H1 (cell line): ENCODE data around the gene DNAJA1. TPM values are rescaled to one million over a fixed set of nuclear protein-coding genes. Genes with fewer than 3 reads are reported as not detected.
A peak's percentile ranks its signal among the peaks of the same experiment; 100 is the strongest.

Source experiments
- EP300 ChIP-seq, 2 experiments: IDR thresholded peaks; 1 replicate in 1 of 2; 2 replicates in 1 of 2; pipeline ENCODE4 v1.6.1; 2011 to 2012; ENCODE audit warnings: low read depth in 2 of 2, low read length in 2 of 2, mild to moderate bottlenecking in 2 of 2, borderline replicate concordance in 1 of 2, inconsistent platforms in 1 of 2, moderate library complexity in 1 of 2
- KDM1A ChIP-seq: fragments of 200-600, 300-600 bp; sonication (generic); IDR thresholded peaks from 2 replicates; pipeline ENCODE4 v1.7.1; 2016; ENCODE audit warnings: mild to moderate bottlenecking, low read length, borderline replicate concordance
- POLR2A ChIP-seq, 2 experiments: IDR thresholded peaks; 1 replicate in 1 of 2; 2 replicates in 1 of 2; pipeline ENCODE4 v1.6.1; 2011; ENCODE audit warnings: low read depth in 2 of 2, low read length in 2 of 2, mild to moderate bottlenecking in 2 of 2; ENCODE audit errors: control extremely low read depth in 1 of 2
- POLR2AphosphoS5 ChIP-seq: IDR thresholded peaks from 2 replicates; pipeline ENCODE4 v1.6.1; 2011; ENCODE audit warnings: low read depth, low read length
- SIN3A ChIP-seq, 2 experiments: IDR thresholded peaks in 1 of 2; conservative IDR thresholded peaks in 1 of 2; 2 replicates each; pipeline ENCODE4 v1.6.1; 2011 to 2012; ENCODE audit warnings: low read length in 2 of 2, improper control_type of control experiment in 1 of 2, low read depth in 1 of 2, mild to moderate bottlenecking in 1 of 2
- TBP ChIP-seq: IDR thresholded peaks from 2 replicates; pipeline ENCODE4 v1.6.1; 2011; ENCODE audit warnings: low read depth, low read length, improper control_type of control experiment
- polyA plus RNA-seq, 7 experiments: library from polyadenylated mRNA; depleted of rRNA in 3 of 7; stranded (reverse) in 5 of 7; unstranded in 2 of 7; fragments of >200 nt in 5 of 7; fragments of 200-250 nt in 2 of 7; gene quantifications; 1 replicate in 5 of 7; 2 replicates in 1 of 7; 4 replicates in 1 of 7; pipeline versions ENCODE4 v1.2.1 to v1.2.3, GENCODE V29; 2011 to 2013; ENCODE audit warnings: missing spikeins in 2 of 7, mixed read lengths in 2 of 7
- total RNA-seq: library from RNA; stranded (reverse); fragmentation: NEBNext Ultra II Directional; extraction: Animal tissue kit (Norgen Biotek cat#: 25700); gene quantifications from 2 replicates; pipeline ENCODE4 v1.2.1, GENCODE V29; 2021
- TF ChIP-seq, protein P1 (sequence below): fragments of 300-600 bp; sonication (generic); IDR thresholded peaks from 2 replicates; pipeline ENCODE4 v1.7.1; 2012; ENCODE audit warnings: low read length, moderate library complexity, mild to moderate bottlenecking, inconsistent platforms; ENCODE audit not compliant: insufficient replicate concordance
- TF ChIP-seq, protein P2 (sequence below): IDR thresholded peaks from 2 replicates; pipeline ENCODE4 v1.6.1; 2011; ENCODE audit warnings: low read depth, mild to moderate bottlenecking, low read length; ENCODE audit not compliant: insufficient read depth

DNAJA1 gene
- total and polyA plus RNA-seq, 2 of the 8 experiments (the other 6 are each of a cell fraction or from before 2014, with no cell fraction given) = 54.4 to 159 TPM

DNA sequence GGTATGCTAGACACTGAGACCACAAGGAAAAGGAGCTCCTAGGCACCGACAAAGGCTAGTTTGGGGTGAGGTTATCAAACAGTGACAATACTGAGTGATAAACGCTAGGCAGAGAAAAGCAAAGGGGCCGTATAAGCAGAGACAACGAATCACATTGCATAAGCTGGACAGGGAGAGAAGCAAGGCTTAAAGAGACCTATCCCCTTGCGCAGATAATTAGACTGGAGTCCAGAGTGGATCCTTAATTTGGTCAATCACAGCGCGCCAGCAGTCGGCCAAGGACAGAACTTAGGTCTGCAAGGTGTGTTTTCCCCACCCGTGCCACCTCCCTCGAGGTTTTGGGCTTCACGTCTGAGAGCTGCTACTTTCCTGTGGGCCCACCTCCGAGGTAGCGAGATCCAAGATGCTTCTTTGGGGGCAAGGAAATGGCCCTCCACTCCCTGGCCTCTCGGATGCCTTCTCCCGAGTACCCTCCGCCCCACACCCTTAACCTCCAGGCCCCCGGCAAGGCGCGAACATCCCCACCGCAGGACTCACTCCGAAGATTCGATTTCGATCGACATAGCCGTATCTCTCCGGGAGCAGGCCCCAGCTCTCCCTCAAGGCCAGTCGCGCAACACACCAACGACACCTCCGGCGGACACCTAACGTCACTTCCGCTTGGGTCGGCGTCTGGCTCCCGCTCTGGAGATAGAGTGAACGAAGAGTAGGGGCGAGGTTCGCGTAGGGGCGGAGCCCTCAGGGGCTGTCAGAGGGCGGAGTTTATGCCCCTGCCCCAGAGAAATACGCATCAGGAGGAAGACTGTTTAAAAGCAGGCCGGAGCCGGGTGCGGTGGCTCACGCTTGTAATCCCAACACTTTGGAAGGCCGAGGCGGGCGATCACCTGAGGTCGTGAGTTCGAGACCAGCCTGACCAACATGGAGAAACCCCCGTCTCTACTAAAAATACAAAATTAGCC is 51.3 kb downstream of the DNAJA1 start, which contains the start of gene SMU1 (continued):
- TF ChIP-seq, protein P1, sequence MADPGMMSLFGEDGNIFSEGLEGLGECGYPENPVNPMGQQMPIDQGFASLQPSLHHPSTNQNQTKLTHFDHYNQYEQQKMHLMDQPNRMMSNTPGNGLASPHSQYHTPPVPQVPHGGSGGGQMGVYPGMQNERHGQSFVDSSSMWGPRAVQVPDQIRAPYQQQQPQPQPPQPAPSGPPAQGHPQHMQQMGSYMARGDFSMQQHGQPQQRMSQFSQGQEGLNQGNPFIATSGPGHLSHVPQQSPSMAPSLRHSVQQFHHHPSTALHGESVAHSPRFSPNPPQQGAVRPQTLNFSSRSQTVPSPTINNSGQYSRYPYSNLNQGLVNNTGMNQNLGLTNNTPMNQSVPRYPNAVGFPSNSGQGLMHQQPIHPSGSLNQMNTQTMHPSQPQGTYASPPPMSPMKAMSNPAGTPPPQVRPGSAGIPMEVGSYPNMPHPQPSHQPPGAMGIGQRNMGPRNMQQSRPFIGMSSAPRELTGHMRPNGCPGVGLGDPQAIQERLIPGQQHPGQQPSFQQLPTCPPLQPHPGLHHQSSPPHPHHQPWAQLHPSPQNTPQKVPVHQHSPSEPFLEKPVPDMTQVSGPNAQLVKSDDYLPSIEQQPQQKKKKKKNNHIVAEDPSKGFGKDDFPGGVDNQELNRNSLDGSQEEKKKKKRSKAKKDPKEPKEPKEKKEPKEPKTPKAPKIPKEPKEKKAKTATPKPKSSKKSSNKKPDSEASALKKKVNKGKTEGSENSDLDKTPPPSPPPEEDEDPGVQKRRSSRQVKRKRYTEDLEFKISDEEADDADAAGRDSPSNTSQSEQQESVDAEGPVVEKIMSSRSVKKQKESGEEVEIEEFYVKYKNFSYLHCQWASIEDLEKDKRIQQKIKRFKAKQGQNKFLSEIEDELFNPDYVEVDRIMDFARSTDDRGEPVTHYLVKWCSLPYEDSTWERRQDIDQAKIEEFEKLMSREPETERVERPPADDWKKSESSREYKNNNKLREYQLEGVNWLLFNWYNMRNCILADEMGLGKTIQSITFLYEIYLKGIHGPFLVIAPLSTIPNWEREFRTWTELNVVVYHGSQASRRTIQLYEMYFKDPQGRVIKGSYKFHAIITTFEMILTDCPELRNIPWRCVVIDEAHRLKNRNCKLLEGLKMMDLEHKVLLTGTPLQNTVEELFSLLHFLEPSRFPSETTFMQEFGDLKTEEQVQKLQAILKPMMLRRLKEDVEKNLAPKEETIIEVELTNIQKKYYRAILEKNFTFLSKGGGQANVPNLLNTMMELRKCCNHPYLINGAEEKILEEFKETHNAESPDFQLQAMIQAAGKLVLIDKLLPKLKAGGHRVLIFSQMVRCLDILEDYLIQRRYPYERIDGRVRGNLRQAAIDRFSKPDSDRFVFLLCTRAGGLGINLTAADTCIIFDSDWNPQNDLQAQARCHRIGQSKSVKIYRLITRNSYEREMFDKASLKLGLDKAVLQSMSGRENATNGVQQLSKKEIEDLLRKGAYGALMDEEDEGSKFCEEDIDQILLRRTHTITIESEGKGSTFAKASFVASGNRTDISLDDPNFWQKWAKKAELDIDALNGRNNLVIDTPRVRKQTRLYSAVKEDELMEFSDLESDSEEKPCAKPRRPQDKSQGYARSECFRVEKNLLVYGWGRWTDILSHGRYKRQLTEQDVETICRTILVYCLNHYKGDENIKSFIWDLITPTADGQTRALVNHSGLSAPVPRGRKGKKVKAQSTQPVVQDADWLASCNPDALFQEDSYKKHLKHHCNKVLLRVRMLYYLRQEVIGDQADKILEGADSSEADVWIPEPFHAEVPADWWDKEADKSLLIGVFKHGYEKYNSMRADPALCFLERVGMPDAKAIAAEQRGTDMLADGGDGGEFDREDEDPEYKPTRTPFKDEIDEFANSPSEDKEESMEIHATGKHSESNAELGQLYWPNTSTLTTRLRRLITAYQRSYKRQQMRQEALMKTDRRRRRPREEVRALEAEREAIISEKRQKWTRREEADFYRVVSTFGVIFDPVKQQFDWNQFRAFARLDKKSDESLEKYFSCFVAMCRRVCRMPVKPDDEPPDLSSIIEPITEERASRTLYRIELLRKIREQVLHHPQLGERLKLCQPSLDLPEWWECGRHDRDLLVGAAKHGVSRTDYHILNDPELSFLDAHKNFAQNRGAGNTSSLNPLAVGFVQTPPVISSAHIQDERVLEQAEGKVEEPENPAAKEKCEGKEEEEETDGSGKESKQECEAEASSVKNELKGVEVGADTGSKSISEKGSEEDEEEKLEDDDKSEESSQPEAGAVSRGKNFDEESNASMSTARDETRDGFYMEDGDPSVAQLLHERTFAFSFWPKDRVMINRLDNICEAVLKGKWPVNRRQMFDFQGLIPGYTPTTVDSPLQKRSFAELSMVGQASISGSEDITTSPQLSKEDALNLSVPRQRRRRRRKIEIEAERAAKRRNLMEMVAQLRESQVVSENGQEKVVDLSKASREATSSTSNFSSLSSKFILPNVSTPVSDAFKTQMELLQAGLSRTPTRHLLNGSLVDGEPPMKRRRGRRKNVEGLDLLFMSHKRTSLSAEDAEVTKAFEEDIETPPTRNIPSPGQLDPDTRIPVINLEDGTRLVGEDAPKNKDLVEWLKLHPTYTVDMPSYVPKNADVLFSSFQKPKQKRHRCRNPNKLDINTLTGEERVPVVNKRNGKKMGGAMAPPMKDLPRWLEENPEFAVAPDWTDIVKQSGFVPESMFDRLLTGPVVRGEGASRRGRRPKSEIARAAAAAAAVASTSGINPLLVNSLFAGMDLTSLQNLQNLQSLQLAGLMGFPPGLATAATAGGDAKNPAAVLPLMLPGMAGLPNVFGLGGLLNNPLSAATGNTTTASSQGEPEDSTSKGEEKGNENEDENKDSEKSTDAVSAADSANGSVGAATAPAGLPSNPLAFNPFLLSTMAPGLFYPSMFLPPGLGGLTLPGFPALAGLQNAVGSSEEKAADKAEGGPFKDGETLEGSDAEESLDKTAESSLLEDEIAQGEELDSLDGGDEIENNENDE = no peak
- TF ChIP-seq TBP (peak; percentile 86), SIN3A (conservative IDR thresholded peaks at IDR 0.05 in 1 of 2, IDR thresholded peaks at IDR 0.05 in 1 of 2; ENCODE audit: low read depth in 1 of 2, low read length in 2 of 2) (peak in 1 of 2 experiments; percentile 90; a peak in 2 of 4 replicates), POLR2AphosphoS5 (peak; percentile 96), POLR2A (IDR thresholded peaks at IDR 0.05; ENCODE audit: control extremely low read depth in 1 of 2, low read depth in 2 of 2, low read length in 2 of 2) (peak; percentile 82 to 92), EP300 (IDR thresholded peaks at IDR 0.05; ENCODE audit: borderline replicate concordance in 1 of 2, low read depth in 2 of 2, low read length in 2 of 2) (no peak), KDM1A (0 out of 2 replicates have a peak, but pooled peaks have one; percentile 83)
- TF ChIP-seq, protein P2, sequence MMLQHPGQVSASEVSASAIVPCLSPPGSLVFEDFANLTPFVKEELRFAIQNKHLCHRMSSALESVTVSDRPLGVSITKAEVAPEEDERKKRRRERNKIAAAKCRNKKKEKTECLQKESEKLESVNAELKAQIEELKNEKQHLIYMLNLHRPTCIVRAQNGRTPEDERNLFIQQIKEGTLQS = peak; percentile 83
